HPDE6-E6E7 (cell line): Measurements from ENCODE around the gene ZBP1.

Experiments used
- DNase-seq: peaks from one replicate; pipeline ENCODE4 v3.0.0; 2011; ENCODE audit warnings: missing footprints; ENCODE audit errors: extremely low spot score

Gene ZBP1

DNA sequence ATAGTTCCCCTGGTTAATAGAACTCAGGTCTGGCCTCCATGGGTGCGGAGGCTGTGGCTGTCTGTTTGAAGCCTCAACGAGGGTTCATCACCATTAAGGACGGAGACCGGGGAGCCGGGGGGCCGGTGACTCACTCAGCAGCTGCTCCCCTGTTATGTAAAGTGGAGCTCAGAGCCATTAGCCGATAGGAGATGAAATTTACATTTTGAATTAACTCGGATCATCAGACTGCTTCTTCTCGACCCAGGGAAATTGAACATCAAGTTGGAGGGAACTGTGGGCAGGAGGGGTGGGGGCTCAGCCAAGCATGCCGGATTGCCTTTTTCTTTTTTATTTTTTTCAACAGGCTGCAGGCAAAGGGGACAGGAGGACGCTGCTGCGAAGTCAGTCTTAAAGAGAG lies 47.0 kb downstream of the ZBP1 start:
- no peak for DNase-seq

DNA sequence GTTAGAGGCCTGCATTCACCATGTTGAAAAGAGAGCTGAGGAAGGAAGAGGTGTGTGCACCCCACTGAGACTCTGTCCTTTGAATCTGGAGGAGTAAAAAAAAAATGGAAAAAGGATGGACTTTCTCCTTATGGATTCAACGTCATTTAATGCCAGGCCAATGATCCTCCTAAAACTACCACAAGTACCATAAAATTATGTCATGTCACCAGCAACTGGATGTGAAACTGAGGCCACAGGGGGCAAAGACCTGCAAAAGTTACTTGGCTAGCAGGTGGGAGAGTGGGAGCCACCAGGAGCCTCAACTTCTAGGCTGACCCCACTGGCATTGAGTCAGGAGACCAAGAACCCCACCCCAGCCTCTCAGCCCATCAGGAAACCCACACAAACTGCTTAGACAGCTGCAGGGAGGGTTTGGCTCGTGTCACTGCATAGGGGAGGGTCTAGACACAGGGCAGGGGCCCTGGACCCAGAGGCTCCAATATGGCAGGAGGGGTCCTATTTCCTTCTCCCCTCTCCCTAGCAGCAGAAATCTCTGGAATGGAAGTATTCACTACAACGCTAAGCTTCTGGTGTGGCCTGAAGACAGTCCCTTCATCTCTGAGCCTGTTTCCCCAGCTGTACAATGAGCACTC lies 48.3 kb downstream of the ZBP1 start:
- no peak for DNase-seq

DNA sequence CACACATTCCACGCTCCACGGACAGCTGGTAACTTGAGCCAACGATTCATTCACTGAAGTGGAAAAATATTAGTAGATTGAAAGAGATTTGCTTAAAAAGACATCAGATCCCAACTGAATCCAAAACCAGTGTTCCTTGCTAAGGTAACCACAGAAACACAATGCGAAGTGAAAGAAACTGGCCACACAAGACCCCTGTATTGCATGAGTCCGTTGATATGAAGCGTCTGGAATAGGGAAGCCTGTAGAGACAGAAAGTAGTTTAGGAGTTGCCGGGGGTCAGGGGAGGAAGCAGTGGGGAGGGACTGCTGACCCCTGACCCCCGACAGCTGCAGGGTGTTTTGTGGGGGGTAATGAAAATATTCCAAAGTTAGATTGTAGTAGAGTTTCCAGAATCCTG lies 49.3 kb downstream of the ZBP1 start:
- no peak for DNase-seq

- DNase-seq = no peak
Measured at GRCh38 chr20:57570145-57570850, 49.9 kb downstream of the ZBP1 start.

DNA sequence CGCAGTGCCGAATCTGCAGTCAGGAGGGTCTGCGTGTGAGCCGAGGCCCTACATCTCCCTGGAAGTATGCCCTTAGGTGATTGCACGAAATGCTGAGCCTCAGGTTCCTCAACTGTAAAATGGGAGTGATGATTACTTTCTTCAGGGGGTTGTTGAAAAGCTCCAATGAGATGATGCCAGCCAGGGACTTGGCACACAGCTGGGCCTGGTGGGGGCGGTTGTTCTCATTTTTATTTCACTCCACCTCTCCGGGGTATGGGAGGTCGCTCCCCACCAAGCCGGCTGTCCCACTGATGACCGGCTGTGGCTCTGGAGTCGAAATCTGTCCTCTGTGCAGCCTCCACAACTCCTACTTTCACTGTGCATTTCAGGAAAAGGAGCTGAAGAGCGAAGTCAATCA lies 51.3 kb downstream of the ZBP1 start:
- DNase-seq = no peak

GRCh38 chr20:57568088-57568896 lies 51.9 kb downstream of the ZBP1 start:
- no peak for DNase-seq

DNA sequence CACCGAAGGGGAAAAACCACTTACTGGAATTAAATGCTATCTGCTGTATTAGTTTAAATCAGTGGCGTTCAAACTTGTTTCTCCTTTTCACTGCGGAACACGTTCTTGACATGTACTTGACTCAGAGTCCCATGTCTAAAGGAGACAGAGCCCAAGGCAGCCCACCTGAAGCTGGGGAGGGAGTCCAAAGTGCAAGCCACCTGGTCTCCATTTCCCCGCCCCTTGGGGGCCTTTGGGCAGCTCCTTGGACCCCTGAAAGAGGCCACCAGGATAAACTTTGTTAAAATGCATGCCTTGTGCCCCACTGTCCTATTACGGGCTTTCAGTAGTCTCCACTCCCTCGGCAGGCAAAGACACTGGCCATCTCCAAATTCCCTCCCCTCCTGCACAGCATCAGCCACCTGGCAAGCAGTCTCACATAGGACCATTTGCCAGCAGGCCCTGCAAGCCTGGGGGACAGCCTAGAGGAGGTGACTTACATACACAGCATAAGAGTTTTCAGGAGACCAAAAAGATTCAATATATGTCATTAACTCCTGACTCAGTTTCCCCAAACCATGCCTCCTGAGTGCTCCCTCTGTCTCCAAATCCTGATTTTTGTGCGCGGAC lies 52.7 kb downstream of the ZBP1 start:
- no peak for DNase-seq

DNA sequence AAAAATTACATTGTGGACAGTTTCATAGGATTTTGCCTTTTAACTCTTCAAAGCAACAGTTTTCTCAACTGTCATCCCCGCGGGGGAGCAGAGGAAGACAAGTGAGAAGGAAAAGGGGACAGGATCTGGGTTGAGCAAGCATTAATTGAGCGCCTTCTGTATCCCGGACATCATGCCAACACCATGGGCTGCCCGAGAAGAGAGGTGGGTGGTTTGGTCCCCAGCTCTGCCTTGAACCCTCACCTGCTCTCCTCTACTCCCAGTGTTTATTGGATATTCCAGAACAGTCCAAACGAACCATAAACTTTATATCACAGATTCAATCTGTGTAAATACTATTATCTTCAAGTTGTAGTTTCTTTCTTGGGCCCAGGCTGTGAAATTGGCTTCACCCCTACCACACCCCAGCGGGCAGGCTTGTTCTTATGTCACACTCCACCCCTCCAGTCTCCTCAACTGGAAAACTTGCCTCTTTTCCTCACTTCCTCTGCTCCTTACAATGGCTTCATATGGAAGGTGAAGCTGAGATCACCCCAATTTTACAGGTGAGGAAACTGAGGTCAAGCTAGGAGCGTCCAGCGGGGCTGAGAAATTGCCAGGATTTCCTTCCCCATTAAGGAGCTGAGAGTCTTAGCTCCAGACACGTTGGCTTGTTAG lies 53.3 kb downstream of the ZBP1 start:
- DNase-seq = no peak

DNA sequence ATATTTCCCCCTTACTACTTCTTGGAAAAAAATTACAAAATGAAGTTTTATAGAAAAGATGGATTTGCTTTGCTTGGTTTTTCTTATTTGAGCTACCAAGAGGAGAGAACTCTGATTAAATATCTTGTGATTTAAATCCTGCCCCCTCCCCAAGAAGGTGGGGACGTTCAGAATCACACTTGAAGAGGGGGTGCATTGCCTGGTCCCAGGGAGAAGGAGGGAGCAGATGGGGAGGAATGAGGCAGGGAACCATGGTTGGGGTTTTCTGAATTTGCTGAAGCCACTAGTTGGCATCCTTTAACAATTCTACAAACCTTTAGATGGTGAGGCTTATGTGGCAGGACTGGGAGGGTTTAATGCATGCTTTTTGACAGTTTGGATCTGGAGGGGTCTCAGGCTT lies 53.8 kb downstream of the ZBP1 start:
- no peak for DNase-seq

- no peak for DNase-seq
Measured at GRCh38 chr20:57564951-57565642, 55.1 kb downstream of the ZBP1 start.

DNA sequence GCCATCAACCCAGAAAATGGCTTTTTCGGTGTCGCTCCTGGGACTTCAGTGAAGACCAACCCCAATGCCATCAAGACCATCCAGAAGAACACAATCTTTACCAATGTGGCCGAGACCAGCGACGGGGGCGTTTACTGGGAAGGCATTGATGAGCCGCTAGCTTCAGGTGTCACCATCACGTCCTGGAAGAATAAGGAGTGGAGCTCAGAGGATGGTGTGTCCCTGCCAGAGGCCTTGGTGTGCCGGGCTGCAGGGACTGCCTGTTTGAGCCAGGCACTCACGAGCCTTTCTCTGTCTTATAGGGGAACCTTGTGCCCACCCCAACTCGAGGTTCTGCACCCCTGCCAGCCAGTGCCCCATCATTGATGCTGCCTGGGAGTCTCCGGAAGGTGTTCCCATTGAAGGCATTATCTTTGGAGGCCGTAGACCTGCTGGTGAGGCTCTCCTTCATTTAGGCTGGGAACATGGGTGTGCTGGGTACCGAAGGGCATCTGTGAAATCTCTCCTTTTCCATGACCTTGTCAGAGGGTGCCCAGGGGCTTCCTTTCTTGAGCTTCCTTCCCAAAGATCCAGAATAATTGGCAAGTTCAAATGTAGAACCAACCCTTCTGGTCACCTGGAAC lies 55.9 kb downstream of the ZBP1 start:
- DNase-seq = no peak

- no peak for DNase-seq
Measured at GRCh38 chr20:57563522-57563921, 56.7 kb downstream of the ZBP1 start.

DNA sequence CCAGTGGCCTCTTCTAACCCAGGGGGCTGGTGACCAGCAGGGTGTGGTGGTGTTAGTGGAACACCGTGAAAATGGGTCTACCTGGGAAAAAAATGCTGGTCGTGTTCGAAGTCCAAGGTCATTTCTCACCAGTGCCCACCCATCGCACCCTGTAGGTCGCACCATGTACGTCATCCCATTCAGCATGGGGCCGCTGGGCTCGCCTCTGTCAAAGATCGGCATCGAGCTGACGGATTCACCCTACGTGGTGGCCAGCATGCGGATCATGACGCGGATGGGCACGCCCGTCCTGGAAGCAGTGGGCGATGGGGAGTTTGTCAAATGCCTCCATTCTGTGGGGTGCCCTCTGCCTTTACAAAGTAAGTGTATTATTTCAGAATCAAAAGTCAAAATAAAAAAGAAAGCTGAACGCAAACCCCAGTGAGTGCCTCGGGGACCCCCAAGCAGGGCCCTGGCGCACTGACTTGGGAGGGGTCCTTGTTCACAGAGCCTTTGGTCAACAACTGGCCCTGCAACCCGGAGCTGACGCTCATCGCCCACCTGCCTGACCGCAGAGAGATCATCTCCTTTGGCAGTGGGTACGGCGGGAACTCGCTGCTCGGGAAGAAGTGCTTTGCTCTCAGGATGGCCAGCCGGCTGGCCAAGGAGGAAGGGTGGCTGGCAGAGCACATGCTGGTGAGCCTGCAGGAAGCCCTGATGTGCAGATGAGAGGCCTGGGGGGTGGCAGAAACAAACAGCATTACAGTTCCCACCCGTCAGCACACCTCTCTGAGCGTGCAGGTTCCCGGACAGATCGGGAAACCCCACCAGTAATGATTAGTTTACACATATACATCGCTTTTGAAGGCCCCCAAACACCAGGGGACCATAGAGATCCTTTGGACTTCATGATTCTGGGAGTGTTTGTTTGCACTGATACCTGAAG lies 57.4 kb downstream of the ZBP1 start:
- no peak for DNase-seq

DNA sequence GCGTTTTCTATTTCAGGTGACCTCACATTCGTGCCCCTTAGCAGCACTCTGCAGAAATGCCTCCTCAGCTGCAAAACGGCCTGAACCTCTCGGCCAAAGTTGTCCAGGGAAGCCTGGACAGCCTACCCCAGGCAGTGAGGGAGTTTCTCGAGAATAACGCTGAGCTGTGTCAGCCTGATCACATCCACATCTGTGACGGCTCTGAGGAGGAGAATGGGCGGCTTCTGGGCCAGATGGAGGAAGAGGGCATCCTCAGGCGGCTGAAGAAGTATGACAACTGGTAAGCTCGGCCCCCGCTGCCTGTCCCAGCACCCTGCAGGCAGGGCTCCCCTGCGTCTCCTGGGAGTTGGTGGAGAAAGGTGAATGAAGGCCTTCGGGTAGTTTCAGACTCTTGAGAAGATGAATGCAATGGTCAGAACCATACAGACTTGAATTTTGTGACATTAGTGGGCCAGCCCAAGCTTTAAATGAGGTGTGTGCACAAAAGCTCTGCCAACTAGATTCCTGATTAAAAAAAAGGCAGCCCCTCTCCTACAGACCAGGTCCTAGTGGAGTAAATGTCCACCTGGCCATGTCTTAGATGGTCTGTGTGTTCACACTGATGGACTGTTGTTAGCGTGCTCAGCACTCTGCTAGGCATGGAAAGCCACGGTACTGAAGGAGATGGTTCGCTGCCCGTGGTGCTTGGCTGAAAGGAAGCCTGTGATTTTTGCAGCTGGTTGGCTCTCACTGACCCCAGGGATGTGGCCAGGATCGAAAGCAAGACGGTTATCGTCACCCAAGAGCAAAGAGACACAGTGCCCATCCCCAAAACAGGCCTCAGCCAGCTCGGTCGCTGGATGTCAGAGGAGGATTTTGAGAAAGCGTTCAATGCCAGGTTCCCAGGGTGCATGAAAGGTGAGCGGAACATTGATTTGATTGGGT lies 58.6 kb downstream of the ZBP1 start:
- DNase-seq = no peak

- peak; percentile 59 for DNase-seq
Measured at GRCh38 chr20:57560554-57561355, 59.5 kb downstream of the ZBP1 start, which contains the start of gene PCK1. Gene PCK1, plus strand, starts transcription at chr20:57561110. Its CDS starts 302 bp downstream, at chr20:57561412.

DNA sequence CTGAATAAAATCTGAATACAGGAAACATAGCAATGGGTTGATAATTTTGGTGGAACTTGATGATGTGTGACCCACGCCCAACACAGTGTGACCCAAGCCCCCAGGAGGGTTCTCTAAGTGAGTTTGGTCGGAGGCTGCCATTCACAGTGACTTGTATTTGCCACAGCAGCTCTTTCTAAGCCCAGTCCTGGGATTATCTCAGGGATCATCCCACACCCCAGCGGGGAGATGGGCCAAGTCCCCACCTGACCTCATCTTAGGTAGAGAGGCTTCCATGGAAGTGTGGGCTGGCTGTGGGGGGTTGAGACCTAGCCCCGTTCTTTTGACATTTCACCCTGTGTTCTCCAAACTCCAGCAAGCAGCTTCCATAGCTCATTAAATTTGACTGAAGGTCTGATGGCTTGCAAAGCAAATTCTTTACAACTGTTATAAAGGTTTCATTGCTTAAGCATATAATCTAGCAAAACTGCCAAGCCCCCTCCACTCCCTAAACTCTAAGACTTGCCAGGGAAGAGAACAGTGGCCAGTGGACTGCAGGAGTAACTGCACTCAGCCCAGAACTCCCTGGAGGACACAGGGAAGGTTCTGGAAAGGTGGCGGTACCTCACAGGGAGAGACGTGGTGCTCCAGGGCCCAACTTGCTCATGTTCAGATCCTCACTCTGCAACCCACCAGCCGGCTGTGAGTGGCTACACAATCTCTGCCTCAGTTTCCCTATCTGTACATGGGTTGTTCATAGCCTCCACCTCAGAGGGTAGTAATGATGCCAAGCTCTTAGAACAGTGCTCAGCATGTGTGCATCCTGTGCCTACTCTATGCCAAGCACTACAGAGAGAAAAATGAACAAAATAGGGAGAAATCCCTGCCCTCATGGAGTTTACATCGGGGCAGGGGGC lies 60.3 kb downstream of the ZBP1 start:
- no peak for DNase-seq

DNA sequence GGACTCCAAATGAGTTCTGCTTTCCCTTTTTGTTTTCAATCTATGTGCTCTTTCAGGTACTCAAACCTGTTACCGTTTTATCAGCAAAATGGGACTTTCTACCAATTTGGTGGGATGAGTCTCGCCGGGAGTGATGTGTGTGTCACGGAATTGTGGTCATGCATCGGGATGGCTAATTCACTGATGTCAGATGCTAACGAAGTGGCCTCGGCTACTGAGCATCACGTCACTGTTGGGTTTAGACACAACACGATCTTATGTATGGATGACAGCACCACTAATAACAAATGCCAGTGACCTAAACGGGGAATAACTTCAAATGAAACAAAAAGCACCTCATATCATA lies 61.0 kb downstream of the ZBP1 start:
- DNase-seq = no peak
